GM21526 (cell line): Measurements from ENCODE around the gene ZNF853.
"Not testable (repeated sequence)": the region's sequence is repeated elsewhere in the genome, so short reads cannot be mapped to it uniquely, and the experiment has no call there.

ENCODE experiments used
- ATAC-seq: cut with Tn5 transposase; IDR thresholded peaks from one replicate; pipeline ENCODE4 v1.9.1; 2021; ENCODE audit warnings: moderate library complexity; ENCODE audit not compliant: unreplicated experiment, low FRiP score

Gene ZNF853

GRCh38 chr7:6614953-6615722 lies at the start of gene ZNF853:
Gene ZNF853, plus strand, starts transcription at chr7:6615610. Its CDS starts 565 bp downstream, at chr7:6616175.
- ATAC-seq = no peak

GRCh38 chr7:6565655-6566054 lies 49.8 kb upstream of the ZNF853 start:
- ATAC-seq = no peak

- no peak for ATAC-seq
These were observed 47.5 kb upstream of the ZNF853 start for GRCh38 chr7:6567886-6568285.

GRCh38 chr7:6571160-6571779 lies 44.1 kb upstream of the ZNF853 start:
- ATAC-seq = no peak

GRCh38 chr7:6575281-6576023 lies 40.0 kb upstream of the ZNF853 start:
- ATAC-seq = no peak

GRCh38 chr7:6576024-6576866 lies 39.2 kb upstream of the ZNF853 start:
- no peak for ATAC-seq

- not testable (repeated sequence) for ATAC-seq
These were observed 38.5 kb upstream of the ZNF853 start for GRCh38 chr7:6576867-6577368.

- ATAC-seq = peak; percentile 98
These were observed 37.9 kb upstream of the ZNF853 start, which contains the start of gene ZDHHC4 for GRCh38 chr7:6577369-6578113. Gene ZDHHC4, plus strand, starts transcription at chr7:6577454. Its CDS starts 3,108 bp downstream, at chr7:6580562.

GRCh38 chr7:6578114-6579084 lies 37.0 kb upstream of the ZNF853 start:
- ATAC-seq = no peak

- no peak for ATAC-seq
These were observed 36.0 kb upstream of the ZNF853 start for GRCh38 chr7:6579446-6579845.

GRCh38 chr7:6585746-6586432 lies 29.5 kb upstream of the ZNF853 start:
- not testable (repeated sequence) for ATAC-seq

- ATAC-seq = no peak
These were observed 26.8 kb upstream of the ZNF853 start for GRCh38 chr7:6588566-6588965.

- ATAC-seq = no peak
These were observed 26.1 kb upstream of the ZNF853 start for GRCh38 chr7:6589151-6589828.

- peak; percentile 76 for ATAC-seq
These were observed 25.4 kb upstream of the ZNF853 start, which contains the start of gene INTS15 for GRCh38 chr7:6589829-6590644. Gene INTS15, plus strand, starts transcription at chr7:6590021. Its CDS starts 263 bp downstream, at chr7:6590284.

GRCh38 chr7:6590645-6591110 lies 24.7 kb upstream of the ZNF853 start:
- peak; percentile 25 for ATAC-seq

- ATAC-seq = no peak
These were observed 15.3 kb upstream of the ZNF853 start for GRCh38 chr7:6600093-6600492.
